AG08396 (cell line): ENCODE results near the gene ALX3.

Source experiments
- DNase-seq: peaks from one replicate; pipeline ENCODE4 v3.0.0; 2012; ENCODE audit warnings: low spot score, mixed read lengths

ALX3 gene

DNA sequence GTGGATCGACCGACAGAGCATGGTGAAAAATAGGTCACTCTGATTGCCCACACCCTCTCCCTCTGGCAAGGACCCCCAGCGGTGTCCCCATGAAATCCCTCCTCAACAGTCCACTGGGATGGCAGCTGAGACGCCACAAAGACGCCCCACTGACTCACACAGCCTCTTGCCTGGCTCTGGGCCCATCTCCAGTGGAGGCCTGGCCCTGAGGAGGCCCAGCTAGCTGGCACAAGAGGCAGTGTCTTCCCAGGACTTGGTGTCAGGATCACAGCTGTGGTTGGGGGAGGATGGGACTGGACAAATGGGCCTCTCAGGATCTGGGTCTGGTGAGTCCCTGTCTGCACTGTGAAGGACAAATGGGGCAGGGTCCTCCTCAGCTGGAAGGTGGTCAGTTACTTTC lies 4.6 kb downstream of the ALX3 start:
- no peak for DNase-seq

- DNase-seq = no peak
Observed at GRCh38 chr1:110064576-110065337, 5.7 kb downstream of the ALX3 start.

DNA sequence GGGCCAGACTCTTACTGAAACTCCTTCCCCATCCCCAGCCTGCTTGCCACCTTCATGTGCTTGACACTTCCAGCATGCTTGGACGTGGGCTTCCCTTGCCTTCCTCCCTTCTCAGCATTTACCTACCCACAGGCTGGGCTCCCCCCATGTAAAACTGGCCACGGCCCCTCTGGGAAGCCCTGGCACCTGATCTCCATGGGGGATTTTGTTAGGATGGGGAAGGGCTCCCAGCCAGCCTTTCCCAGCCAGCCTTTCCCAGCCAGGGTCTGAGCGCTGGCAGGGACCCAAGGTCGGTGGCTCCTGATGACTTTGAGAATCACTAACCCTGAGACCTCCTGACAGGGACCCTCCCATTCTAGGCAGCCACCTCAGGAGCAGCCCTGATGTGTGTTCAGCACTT lies 6.7 kb downstream of the ALX3 start:
- DNase-seq = no peak

DNA sequence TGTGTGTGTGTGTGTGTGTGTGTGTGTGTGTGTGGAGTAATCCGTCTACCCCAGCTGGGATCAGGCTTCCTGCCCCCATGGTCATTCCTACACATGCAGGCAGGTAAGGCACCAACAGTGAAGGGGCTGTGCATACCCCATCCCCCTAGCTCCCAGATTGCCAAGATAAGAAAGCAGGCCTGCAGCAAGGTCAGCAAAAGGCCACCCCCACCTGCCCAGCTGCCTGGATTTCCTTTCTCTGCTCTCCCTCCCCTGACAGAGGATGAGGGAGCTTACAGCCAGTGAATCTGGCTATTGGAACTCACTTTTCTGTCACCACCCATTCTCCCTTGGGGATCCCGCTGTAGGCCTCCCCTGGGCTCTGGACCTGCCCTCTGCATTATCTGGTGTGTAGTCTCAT lies 7.9 kb downstream of the ALX3 start:
- DNase-seq = no peak

DNA sequence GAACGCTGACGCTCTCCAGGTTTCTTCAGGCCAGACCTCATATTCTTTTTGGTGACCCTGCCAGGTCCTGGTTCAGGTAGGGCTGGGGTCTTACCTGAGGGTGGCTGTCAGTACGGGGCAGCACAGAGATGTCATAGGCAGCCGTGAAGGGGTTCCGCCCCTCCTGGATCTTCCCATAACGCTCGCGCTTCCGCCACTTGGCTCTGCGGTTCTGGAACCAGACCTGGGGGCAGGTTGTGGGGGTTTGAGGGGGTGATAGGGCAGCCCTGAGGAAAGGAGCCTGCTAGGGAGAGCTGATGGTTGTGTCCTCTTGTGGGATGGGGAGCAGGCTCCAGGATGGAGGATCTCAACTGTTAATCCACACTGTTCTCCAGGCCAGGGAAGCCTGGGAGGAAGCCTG lies 9.1 kb downstream of the ALX3 start:
- no peak for DNase-seq

DNA sequence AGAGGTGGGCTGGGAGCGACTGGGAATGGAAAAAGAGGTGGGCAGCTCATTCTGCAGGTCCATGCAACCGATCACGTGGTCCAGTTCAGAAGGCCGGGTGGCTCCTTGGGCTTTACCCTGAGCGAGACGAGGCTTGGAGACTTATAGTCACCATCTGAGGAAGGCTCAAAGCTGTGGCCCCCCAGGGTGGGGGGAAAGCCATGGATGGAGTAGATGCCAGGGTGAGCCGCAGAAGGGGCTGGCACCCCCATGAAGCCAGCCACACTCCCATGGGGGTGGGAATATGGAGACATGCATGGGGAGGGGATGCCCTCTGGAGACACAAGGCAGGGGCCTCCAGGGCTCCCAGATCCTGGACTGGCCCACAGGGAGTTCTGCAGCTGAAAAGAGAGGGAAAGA lies 9.8 kb downstream of the ALX3 start:
- DNase-seq = no peak

- DNase-seq = no peak
Observed at GRCh38 chr1:110060034-110060661, 10.3 kb downstream of the ALX3 start.

- no peak for DNase-seq
Observed at GRCh38 chr1:110059133-110059863, 11.2 kb downstream of the ALX3 start.

- DNase-seq = no peak
Observed at GRCh38 chr1:110058591-110058990, 11.9 kb downstream of the ALX3 start.

DNA sequence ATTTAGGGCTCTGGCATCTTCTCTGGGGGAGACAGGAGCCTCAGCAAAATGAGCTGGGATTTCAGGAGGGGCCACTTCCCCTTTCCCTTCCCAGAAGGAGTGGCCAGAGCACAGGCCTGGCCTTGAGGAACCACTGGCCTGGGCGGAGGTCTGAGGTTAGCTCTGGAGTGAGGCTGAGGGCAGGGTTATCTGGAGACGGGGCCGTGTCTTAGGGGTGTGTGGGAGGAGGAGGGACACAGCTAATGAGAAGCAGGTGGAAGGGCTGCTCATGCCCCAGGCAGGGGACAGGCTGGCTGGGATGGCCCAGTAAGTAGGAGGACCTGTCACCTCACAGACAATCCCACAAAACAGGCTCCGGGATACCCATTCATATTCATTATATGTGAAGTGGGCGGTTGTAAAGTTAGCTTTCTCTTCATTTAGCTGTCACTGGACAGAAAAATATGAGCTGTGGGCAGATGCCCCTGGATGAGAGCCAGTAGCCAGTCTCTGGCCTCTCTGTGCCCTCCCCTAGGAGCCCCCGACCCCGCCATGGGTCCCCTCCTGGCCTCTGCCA lies 12.4 kb downstream of the ALX3 start:
- no peak for DNase-seq

DNA sequence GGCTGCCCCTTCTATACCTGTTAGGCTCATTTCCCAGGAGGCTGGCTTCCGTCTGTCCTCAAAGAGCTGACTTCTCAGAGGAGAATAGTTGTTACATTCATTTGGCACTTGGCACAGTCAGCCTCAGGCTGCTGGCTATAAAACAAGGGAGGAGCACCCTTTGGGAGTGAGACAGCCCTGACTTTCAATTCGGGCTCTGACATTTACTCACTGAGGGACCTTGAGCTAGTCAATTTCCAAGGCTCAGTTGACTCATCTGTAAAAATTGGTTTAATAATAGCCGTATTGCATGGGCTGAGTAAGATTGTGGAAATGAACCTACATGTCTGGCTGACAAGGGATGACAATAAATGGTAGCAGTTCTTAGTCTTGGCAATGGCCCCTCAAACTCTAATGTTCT lies 13.7 kb downstream of the ALX3 start:
- peak; percentile 78 for DNase-seq

DNA sequence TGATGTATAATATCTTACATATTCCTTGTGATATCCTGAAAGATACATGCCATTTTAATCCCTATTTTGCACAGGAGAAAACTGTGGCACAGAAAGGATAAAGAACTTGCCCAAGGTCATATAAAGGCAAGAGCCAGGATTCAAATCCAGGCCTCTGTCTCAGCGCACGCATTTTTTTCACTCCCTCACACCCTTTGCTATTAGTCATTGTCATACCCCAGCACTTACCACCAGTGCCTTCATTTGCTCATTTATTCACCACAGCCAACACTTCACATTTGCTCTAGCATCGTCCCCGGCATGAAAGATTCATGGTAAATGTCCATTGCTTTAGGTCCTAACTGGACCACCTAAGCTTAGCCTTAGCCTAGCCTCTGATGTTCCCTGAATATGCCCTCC lies 14.2 kb downstream of the ALX3 start:
- no peak for DNase-seq

DNA sequence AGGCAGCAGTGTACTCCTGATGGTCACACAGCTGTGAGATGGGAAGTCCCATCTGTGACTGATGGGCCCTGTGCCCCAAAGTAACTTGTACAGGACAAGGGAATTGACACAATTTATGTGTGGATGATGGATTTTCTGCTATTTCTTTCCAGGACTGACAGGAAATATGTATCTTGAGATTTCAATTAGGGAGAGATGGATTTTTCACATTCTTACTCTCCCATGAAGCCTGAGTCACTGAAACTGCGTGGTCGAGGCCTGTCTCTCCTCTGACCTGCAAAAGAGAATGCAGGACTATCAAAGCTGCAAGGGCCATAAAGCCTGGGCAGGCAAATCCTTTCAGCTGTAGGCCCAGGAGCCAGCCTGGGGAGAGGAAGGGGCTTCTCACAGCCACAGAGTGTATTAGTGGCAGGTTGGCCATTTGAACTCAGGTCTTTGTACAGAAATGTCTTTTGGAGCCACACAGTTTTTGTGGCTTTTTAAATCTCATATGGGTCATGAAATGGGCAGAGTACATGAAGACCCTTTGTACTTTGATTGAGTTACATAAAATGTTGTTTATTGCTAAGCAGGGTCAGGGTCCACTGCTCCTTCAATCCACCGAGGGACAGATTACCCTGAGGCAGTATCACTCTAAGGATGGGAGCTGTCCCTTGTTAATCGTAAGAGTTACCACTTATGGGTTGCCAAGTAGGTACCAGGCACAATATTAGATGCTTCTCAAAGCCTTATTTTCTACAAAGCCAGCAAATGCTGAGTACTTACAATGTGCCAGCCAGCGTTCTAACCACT lies 14.8 kb downstream of the ALX3 start:
- no peak for DNase-seq

- DNase-seq = peak; percentile 73
Observed at GRCh38 chr1:110053552-110054428, 16.7 kb downstream of the ALX3 start.

- DNase-seq = no peak
Observed at GRCh38 chr1:110051262-110051648, 19.2 kb downstream of the ALX3 start.

DNA sequence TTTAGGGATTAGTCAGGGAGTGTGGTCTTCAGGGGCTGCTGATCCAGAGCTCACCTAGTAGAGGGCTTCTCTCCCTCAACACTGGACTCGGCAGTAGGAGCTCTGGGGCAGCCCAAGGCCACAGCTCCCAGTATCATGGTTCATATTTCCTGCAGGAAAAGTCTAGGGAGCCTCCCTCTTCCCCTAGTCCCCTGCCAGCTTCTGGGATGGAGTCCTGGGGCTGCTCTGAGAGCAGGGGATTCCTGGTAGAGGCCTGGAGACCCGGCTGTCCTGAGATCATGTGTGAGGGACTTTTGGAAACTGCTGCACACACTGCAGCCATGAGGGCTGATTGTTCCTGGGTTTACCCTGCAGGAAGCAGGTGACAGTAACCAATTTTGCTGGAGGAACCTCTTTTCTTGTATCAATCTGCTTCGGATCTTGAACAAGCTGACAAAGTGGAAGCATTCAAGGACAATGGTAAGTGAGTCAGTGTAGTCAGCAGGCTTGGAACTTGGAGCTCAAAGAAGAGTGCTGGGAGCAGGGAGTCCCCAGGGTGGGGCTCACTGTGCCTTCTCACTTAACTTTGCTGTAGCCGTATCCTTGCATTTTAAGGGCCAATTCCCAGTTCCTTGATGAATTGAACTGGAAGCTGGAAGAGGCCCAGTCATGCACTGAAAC lies 19.7 kb downstream of the ALX3 start:
- no peak for DNase-seq

GRCh38 chr1:110049801-110050601 lies 20.5 kb downstream of the ALX3 start:
- no peak for DNase-seq

DNA sequence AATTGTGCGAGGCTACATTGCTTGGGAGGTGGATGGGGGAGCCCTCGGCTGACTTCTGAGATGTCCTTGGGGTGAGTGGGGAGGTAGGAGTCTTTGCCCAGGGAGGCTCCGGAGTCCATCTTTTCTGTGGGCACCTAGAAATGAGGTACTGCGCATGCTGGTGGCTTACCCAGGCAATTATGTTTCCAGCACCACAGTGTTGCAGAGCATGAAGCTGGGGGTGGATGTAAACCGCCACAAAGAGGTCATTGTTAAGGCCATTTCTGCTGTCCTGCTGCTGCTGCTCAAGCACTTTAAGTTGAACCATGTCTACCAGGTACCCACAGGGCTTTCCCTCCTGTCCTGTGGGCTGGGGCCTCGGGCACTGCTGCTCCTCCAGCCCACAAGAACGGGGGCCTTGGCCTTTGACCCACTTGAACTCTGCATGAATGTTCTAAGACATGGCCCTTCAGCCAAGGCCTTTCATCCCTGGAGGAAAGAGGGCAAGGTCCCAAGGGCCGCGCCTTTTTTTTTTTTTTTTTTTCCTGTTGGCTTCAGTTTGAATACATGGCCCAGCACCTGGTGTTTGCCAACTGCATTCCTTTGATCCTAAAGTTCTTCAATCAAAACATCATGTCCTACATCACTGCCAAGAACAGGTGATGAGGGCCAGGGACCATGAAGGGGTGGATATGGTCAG lies 21.4 kb downstream of the ALX3 start:
- DNase-seq = no peak

- DNase-seq = no peak
Observed at GRCh38 chr1:110048240-110048639, 22.2 kb downstream of the ALX3 start.
